ENCODE data around the gene CRYBB1.

The CRYBB1 gene

DNA sequence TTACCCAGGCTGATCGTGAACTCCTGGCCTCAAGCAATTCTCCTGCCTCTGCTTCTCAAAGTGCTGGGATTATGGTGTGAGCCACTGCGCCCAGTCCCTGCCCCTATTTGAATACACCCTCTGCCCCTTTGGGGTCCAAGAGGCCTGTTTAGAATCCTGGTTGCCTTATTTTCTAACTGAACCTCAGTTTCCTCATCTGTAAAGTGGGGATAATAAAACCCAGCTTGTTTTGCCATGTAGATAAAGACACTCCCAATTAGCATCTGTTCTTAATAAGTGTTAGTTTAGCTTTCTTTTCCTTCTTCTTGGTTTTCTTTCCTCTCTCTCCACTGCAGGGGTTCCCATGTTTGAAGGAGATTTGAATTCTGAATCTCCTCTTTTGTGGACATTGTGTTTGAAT is 44.3 kb upstream of the CRYBB1 start:
- TF ChIP-seq TAF1 (IDR thresholded peaks at IDR 0.05; ENCODE audit: borderline replicate concordance, insufficient read depth, low read length) (no peak), REST (IDR thresholded peaks at IDR 0.05; ENCODE audit: insufficient read depth in 1 of 2, low read depth in 2 of 2, low read length in 2 of 2) (no peak), SIN3A (IDR thresholded peaks at IDR 0.05; ENCODE audit: borderline replicate concordance, insufficient read depth, low read length) (no peak), FOXP2 (optimal IDR thresholded peaks at IDR 0.05; ENCODE audit: borderline replicate concordance, extremely low read depth, extremely low read length, insufficient read depth) (no peak), POLR2AphosphoS5 (IDR thresholded peaks at IDR 0.05; ENCODE audit: low read depth, low read length) (no peak)

GRCh38 chr22:26660961-26661578 is 43.2 kb upstream of the CRYBB1 start:
- TF ChIP-seq REST (IDR thresholded peaks at IDR 0.05; ENCODE audit: insufficient read depth in 1 of 2, low read depth in 2 of 2, low read length in 2 of 2) (no peak), SIN3A (IDR thresholded peaks at IDR 0.05; ENCODE audit: borderline replicate concordance, insufficient read depth, low read length) (no peak), POLR2AphosphoS5 (IDR thresholded peaks at IDR 0.05; ENCODE audit: low read depth, low read length) (no peak), TAF1 (IDR thresholded peaks at IDR 0.05; ENCODE audit: borderline replicate concordance, insufficient read depth, low read length) (no peak), FOXP2 (optimal IDR thresholded peaks at IDR 0.05; ENCODE audit: borderline replicate concordance, extremely low read depth, extremely low read length, insufficient read depth) (no peak)

GRCh38 chr22:26660356-26660755 is 42.5 kb upstream of the CRYBB1 start:
- TF ChIP-seq TAF1 (IDR thresholded peaks at IDR 0.05; ENCODE audit: borderline replicate concordance, insufficient read depth, low read length): no peak
- TF ChIP-seq FOXP2 (optimal IDR thresholded peaks at IDR 0.05; ENCODE audit: borderline replicate concordance, extremely low read depth, extremely low read length, insufficient read depth): no peak
- TF ChIP-seq POLR2AphosphoS5 (IDR thresholded peaks at IDR 0.05; ENCODE audit: low read depth, low read length): no peak
- no peak for TF ChIP-seq SIN3A (IDR thresholded peaks at IDR 0.05; ENCODE audit: borderline replicate concordance, insufficient read depth, low read length)
- TF ChIP-seq REST (IDR thresholded peaks at IDR 0.05; ENCODE audit: insufficient read depth in 1 of 2, low read depth in 2 of 2, low read length in 2 of 2): no peak

DNA sequence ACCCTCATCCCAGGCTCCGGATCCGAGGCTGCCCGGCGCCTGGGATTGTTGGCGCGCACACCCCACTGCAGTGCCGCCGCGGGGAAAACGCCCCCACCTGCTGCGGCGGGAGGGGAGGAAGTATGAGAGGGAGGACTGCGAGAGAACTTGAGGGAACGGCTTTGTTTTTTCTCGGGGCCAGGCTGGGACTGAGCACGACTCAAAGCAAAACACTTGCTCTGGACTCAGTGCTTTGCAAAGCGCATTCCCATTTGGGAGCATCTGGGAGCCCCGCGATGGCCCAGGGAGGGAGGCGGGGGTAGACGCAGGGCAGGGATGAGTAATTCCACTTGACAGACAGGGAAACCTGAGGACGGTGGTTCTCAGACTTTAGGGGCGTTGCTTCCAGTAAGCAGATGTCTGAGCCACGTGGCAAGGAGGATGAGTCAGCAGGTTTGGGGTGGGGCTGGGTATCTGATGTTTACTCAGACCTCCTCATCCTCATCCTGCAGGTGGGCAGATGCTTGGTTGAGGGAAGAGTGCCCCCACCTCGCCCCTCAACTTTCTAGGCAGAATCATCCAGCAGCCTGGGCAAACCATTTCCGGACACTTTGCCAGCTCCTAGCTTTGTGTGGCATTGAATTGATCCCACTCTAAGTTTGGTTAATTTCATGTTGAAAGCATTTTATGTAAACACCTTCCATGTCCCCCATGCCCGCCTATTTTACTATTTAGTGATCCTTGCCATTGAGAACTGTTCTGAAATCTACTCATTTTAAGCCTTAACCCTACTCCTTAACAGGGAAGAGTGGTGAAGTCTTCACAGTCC is 41.0 kb upstream of the CRYBB1 start:
- TF ChIP-seq TAF1 (IDR thresholded peaks at IDR 0.05; ENCODE audit: borderline replicate concordance, insufficient read depth, low read length) (no peak), FOXP2 (optimal IDR thresholded peaks at IDR 0.05; ENCODE audit: borderline replicate concordance, extremely low read depth, extremely low read length, insufficient read depth) (peak; percentile 22), POLR2AphosphoS5 (IDR thresholded peaks at IDR 0.05; ENCODE audit: low read depth, low read length) (no peak)

- TF ChIP-seq TAF1 (IDR thresholded peaks at IDR 0.05; ENCODE audit: borderline replicate concordance, insufficient read depth, low read length): no peak
- TF ChIP-seq FOXP2 (optimal IDR thresholded peaks at IDR 0.05; ENCODE audit: borderline replicate concordance, extremely low read depth, extremely low read length, insufficient read depth): no peak
- TF ChIP-seq SIN3A (IDR thresholded peaks at IDR 0.05; ENCODE audit: borderline replicate concordance, insufficient read depth, low read length): no peak
- no peak for TF ChIP-seq POLR2AphosphoS5 (IDR thresholded peaks at IDR 0.05; ENCODE audit: low read depth, low read length)
- TF ChIP-seq REST (IDR thresholded peaks at IDR 0.05; ENCODE audit: insufficient read depth in 1 of 2, low read depth in 2 of 2, low read length in 2 of 2): no peak
These were observed 40.3 kb upstream of the CRYBB1 start for GRCh38 chr22:26658161-26658560.

All from PFSK-1 (cell line).